ENCODE results near the gene RPL4. TPM values are rescaled to one million over a fixed set of nuclear protein-coding genes. Genes with fewer than 3 reads are reported as not detected.

RPL4 gene
- total and polyA plus RNA-seq, 2 of the 8 experiments (the other 6 are each of a cell fraction or from before 2014, with no cell fraction given) = 3,950 to 3,973 TPM

DNA sequence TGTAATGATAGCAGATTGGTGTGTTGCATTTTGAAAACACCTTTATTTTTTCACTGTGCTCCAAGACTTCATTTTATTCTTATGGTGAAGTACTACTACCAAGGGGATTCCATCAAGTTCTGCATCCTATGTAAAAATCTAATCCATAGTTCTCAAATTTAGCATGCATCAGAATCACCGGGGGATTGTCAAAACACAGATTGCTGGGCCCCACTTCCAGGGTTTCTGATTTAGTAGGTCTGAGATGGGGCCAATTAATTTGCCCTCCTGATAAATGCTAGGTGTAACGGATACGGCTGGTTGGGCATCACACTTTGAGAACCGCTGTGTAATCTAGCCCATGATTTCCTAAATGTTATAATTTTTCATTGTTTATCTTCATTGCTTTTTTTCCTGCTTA, 1.2 kb upstream of the RPL4 start:
- Histone ChIP-seq H2BK12ac (ENCODE audit: low read depth, low read length) (no peak overlapping the region), H3K9me3 (ENCODE audit: insufficient read depth in 2 of 2, low read depth in 1 of 2, low read length in 1 of 2) (no peaks in the 10 kb centered on the region), H4K5ac (ENCODE audit: insufficient read length, low read depth, low read length) (no peak overlapping the region), H3K27me3 (replicated peaks in 1 of 4; ENCODE audit: control insufficient read depth in 3 of 4, extremely low read depth in 1 of 4, insufficient read depth in 3 of 4, low read length in 3 of 4) (no peaks in the 10 kb centered on the region), H2AK5ac (ENCODE audit: low read depth, low read length) (no peak overlapping the region), H3K23ac (ENCODE audit: insufficient read length) (no peak overlapping the region), H3K4ac (replicated peaks; ENCODE audit: insufficient read length, low read depth, low read length) (no peak overlapping the region), H3K4me2 (ENCODE audit: insufficient read depth in 1 of 2, low read depth in 2 of 2, low read length in 2 of 2) (peak overlapping the region; percentile 85 to 93), H3K79me2 (ENCODE audit: control insufficient read depth in 1 of 2, insufficient read depth in 2 of 2, low read length in 2 of 2) (peaks cover 20 to 69% of the 10 kb centered on the region in 2 experiments), H2BK15ac (ENCODE audit: low read length) (no peak overlapping the region), H3K4me1 (replicated peaks in 1 of 4; ENCODE audit: control insufficient read depth in 3 of 4, insufficient read depth in 4 of 4, low read length in 3 of 4) (peaks cover 0 to 6% (median 5%) of the 10 kb centered on the region in 4 experiments; a peak in 4 of 7 replicates), H3K56ac (replicated peaks; ENCODE audit: insufficient read length, low read depth, low read length) (no peak overlapping the region), H4K91ac (replicated peaks; ENCODE audit: insufficient read length, low read length) (no peak overlapping the region), H3K36me3 (ENCODE audit: control insufficient read depth in 2 of 4, insufficient read depth in 4 of 4, low read length in 3 of 4) (peaks cover 18 to 39% (median 25%) of the 10 kb centered on the region in 4 experiments), H2BK20ac (ENCODE audit: low read length) (no peak overlapping the region), H2AFZ (ENCODE audit: low read length) (no peak overlapping the region), H3K9ac (replicated peaks in 1 of 4; ENCODE audit: extremely low read depth in 1 of 4, low read depth in 3 of 4, low read length in 3 of 4) (peak overlapping the region; percentile 74 to 98 (median 84); a peak in 6 of 7 replicates), H3K4me3 (ENCODE audit: extremely low read depth in 1 of 4, insufficient read depth in 2 of 4, low read depth in 3 of 4, low read length in 4 of 4) (peak overlapping the region; percentile 95 to 100 (median 99)), H3K14ac (ENCODE audit: insufficient read length) (no peak overlapping the region), H3K18ac (ENCODE audit: extremely low read depth, low read length) (no peak overlapping the region), H3K23me2 (ENCODE audit: low read depth, low read length) (peaks cover 12% of the 10 kb centered on the region), H3K79me1 (ENCODE audit: low read depth, low read length) (peaks cover 4% of the 10 kb centered on the region), H2BK120ac (replicated peaks; ENCODE audit: low read depth, low read length) (no peak overlapping the region), H2BK5ac (ENCODE audit: low read depth, low read length) (0 out of 2 replicates have a peak overlapping the region, but pooled peaks have one; percentile 76), H4K20me1 (replicated peaks in 1 of 2; ENCODE audit: control insufficient read depth in 1 of 2, insufficient read depth in 2 of 2, low read length in 2 of 2) (peaks cover 0 to 4% of the 10 kb centered on the region in 2 experiments), H4K8ac (ENCODE audit: extremely low read depth, insufficient read depth, low read length) (no peak overlapping the region), H3K27ac (ENCODE audit: low read depth, low read length) (no peak overlapping the region)
- no peak for FAIRE-seq
- no peak for TF ChIP-seq TEAD4 (IDR thresholded peaks at IDR 0.05; ENCODE audit: low read depth, low read length)
- TF ChIP-seq CHD1 (IDR thresholded peaks at IDR 0.05; ENCODE audit: low read depth, low read length) = no peak
- no peak for TF ChIP-seq TAF1 (IDR thresholded peaks at IDR 0.05; ENCODE audit: low read depth, low read length)
- TF ChIP-seq ZNF274 (IDR thresholded peaks at IDR 0.05; ENCODE audit: borderline replicate concordance, extremely low read depth, low read length) = no peak
- TF ChIP-seq JUN (IDR thresholded peaks at IDR 0.05; ENCODE audit: low read depth, low read length) = no peak
- no peak for TF ChIP-seq SRF (IDR thresholded peaks at IDR 0.05; ENCODE audit: low read depth, low read length)
- TF ChIP-seq KDM5A (IDR thresholded peaks at IDR 0.05; ENCODE audit: low read length) = no peak
- CTCF ChIA-PET (ENCODE audit: partially characterized antibody) = interaction anchor here (1.0 to 2.4 kb wide), 4 partner anchors 8 to 346 kb away, joined by 3 to 16 read pairs (median 5); partner anchors contain the start of gene SNAPC5
- POLR2A ChIA-PET (ENCODE audit: partially characterized antibody) = interaction anchor here (0.5 to 4.7 kb wide), 29 partner anchors 8 to 869 kb away, joined by 3 to 52 read pairs (median 6); partner anchors contain the start of genes LCTL, MAP2K1, MEGF11 and RAB11A
- WGBS, 2 experiments (ENCODE audit: extremely low coverage in 1 of 2, insufficient coverage in 1 of 2, insufficient read length in 1 of 2, insufficient replicate concordance in 2 of 2, low coverage in 1 of 2, low lambda C conversion rate in 2 of 2, missing lambda C conversion rate in 1 of 2) = 60% methylated on average over 4 of the region's 4 CpGs; no CpG with 5 or more reads in 1 of the 2 experiments
- no peak for DNase-seq (ENCODE audit: low read depth in 1 of 2, low spot score in 2 of 2)
